ENCODE data around the gene AGBL1.

The AGBL1 gene

GRCh38 chr15:86830304-86830703 lies 750.6 kb downstream of the AGBL1 start:
- no peak for TF ChIP-seq CTCF (IDR thresholded peaks at IDR 0.05; ENCODE audit: insufficient read depth, missing control alignments)
- DNase-seq (ENCODE audit: insufficient read length, low spot score) (no peak), FAIRE-seq (no peak)

- FAIRE-seq: no peak
- no peak for DNase-seq (ENCODE audit: insufficient read length, low spot score)
- no peak for TF ChIP-seq CTCF (IDR thresholded peaks at IDR 0.05; ENCODE audit: insufficient read depth, missing control alignments)
Observed at GRCh38 chr15:86833595-86833994, 753.9 kb downstream of the AGBL1 start.

GRCh38 chr15:86834115-86834863 lies 754.6 kb downstream of the AGBL1 start:
- FAIRE-seq: no peak

GRCh38 chr15:86837294-86838061 lies 757.8 kb downstream of the AGBL1 start:
- FAIRE-seq: no peak
- TF ChIP-seq CTCF (IDR thresholded peaks at IDR 0.05; ENCODE audit: insufficient read depth, missing control alignments): no peak
- DNase-seq (ENCODE audit: insufficient read length, low spot score): no peak

More at GRCh38 chr15:86834115-86834863, 754.6 kb downstream of the AGBL1 start:
- DNase-seq (ENCODE audit: insufficient read length, low spot score): no peak
- no peak for TF ChIP-seq CTCF (IDR thresholded peaks at IDR 0.05; ENCODE audit: insufficient read depth, missing control alignments)

- no peak for DNase-seq (ENCODE audit: insufficient read length, low spot score)
- FAIRE-seq: no peak
- no peak for TF ChIP-seq CTCF (IDR thresholded peaks at IDR 0.05; ENCODE audit: insufficient read depth, missing control alignments)
Observed at GRCh38 chr15:86839502-86839901, 759.8 kb downstream of the AGBL1 start.

- DNase-seq (ENCODE audit: insufficient read length, low spot score) (no peak), FAIRE-seq (no peak)
- no peak for TF ChIP-seq CTCF (IDR thresholded peaks at IDR 0.05; ENCODE audit: insufficient read depth, missing control alignments)
Observed at GRCh38 chr15:86840996-86841395, 761.3 kb downstream of the AGBL1 start.

GRCh38 chr15:86842199-86842598 lies 762.5 kb downstream of the AGBL1 start:
- FAIRE-seq (no peak), DNase-seq (ENCODE audit: insufficient read length, low spot score) (no peak)
- TF ChIP-seq CTCF (IDR thresholded peaks at IDR 0.05; ENCODE audit: insufficient read depth, missing control alignments): no peak
